Activated T-cell treated with anti-CD3 and anti-CD28 coated beads, Interleukin-2, amount 50 U/mL, for 48 hours (primary cell): Measurements from ENCODE around the gene FOXRED1.
"Not testable (repeated sequence)": the region's sequence is repeated elsewhere in the genome, so short reads cannot be mapped to it uniquely, and the experiment has no call there.

Source experiments
- DNase-seq, 2 experiments: peaks; one replicate each; pipeline ENCODE4 v3.0.0-alpha.2; 2020

The FOXRED1 gene

GRCh38 chr11:126268708-126269579 lies at the start of gene FOXRED1, which contains the start of gene SRPRA:
FOXRED1 (plus strand) TSS chr11:126269154; CDS start chr11:126269207, 53 bp downstream.
SRPRA (minus strand) TSS chr11:126268895; CDS start chr11:126268804, 91 bp downstream.
- DNase-seq = peak; percentile 99 to 100

- DNase-seq = no peak
Measured at GRCh38 chr11:126219547-126219946, 49.4 kb upstream of the FOXRED1 start.

- DNase-seq = no peak
Measured at GRCh38 chr11:126224647-126225294, 44.2 kb upstream of the FOXRED1 start.

GRCh38 chr11:126225295-126225665 lies 43.7 kb upstream of the FOXRED1 start:
- no peak for DNase-seq

- DNase-seq = no peak
Measured at GRCh38 chr11:126226334-126227084, 42.4 kb upstream of the FOXRED1 start.

GRCh38 chr11:126229858-126230540 lies 39.0 kb upstream of the FOXRED1 start:
- no peak for DNase-seq

GRCh38 chr11:126231725-126232459 lies 37.1 kb upstream of the FOXRED1 start:
- no peak for DNase-seq

- DNase-seq = no peak
Measured at GRCh38 chr11:126232683-126233082, 36.3 kb upstream of the FOXRED1 start.

- no peak for DNase-seq
Measured at GRCh38 chr11:126233391-126233790, 35.6 kb upstream of the FOXRED1 start.

GRCh38 chr11:126246636-126247035 lies 22.3 kb upstream of the FOXRED1 start:
- no peak for DNase-seq

GRCh38 chr11:126253265-126253664 lies 15.7 kb upstream of the FOXRED1 start:
- no peak for DNase-seq

GRCh38 chr11:126254819-126255218 lies 14.1 kb upstream of the FOXRED1 start:
- no peak for DNase-seq

- not testable (repeated sequence) for DNase-seq
Measured at GRCh38 chr11:126255507-126255906, 13.4 kb upstream of the FOXRED1 start.

GRCh38 chr11:126256216-126256615 lies 12.7 kb upstream of the FOXRED1 start:
- no peak for DNase-seq

- no peak for DNase-seq
Measured at GRCh38 chr11:126257144-126257543, 11.8 kb upstream of the FOXRED1 start.

GRCh38 chr11:126257764-126258163 lies 11.2 kb upstream of the FOXRED1 start:
- DNase-seq = no peak

- DNase-seq = no peak
Measured at GRCh38 chr11:126262216-126262615, 6.7 kb upstream of the FOXRED1 start.

- DNase-seq = no peak
Measured at GRCh38 chr11:126263489-126263888, 5.5 kb upstream of the FOXRED1 start.

GRCh38 chr11:126265811-126266210 lies 3.1 kb upstream of the FOXRED1 start:
- no peak for DNase-seq

GRCh38 chr11:126267650-126268049 lies 1.3 kb upstream of the FOXRED1 start:
- DNase-seq = no peak

GRCh38 chr11:126268361-126268707 lies 620 bp upstream of the FOXRED1 start:
- DNase-seq = no peak

- DNase-seq = no peak
Measured at GRCh38 chr11:126277322-126277721, 8.4 kb downstream of the FOXRED1 start.
